H9 (cell line): ENCODE data around the gene TSFM. TPM values are rescaled to one million over a fixed set of nuclear protein-coding genes. Genes with fewer than 3 reads are reported as not detected.

Experiments used
- DNase-seq: peaks from one replicate; pipeline ENCODE4 v3.0.0-alpha.2; 2017
- H2AFZ ChIP-seq: one replicate; pipeline ENCODE4 v1.6.1; 2013; ENCODE audit warnings: mild to moderate bottlenecking, low read length, control low read depth, moderate library complexity
- H2AK5ac ChIP-seq: 2 replicates; pipeline ENCODE4 v1.6.1; 2013; ENCODE audit warnings: low read length, control low read depth, mixed read lengths; ENCODE audit not compliant: insufficient read length
- H2BK120ac ChIP-seq: one replicate; pipeline ENCODE4 v1.6.1; 2013; ENCODE audit warnings: low read depth, mild to moderate bottlenecking, low read length, control low read depth, inconsistent platforms; ENCODE audit not compliant: poor library complexity, severe bottlenecking
- H2BK12ac ChIP-seq: 2 replicates; pipeline ENCODE4 v1.6.1; 2013; ENCODE audit warnings: low read length, control low read depth, mixed read lengths, low read depth; ENCODE audit not compliant: insufficient read length
- H2BK15ac ChIP-seq: 2 replicates; pipeline ENCODE4 v1.6.1; 2013; ENCODE audit warnings: low read depth, low read length, control low read depth
- H2BK20ac ChIP-seq: one replicate; pipeline ENCODE4 v1.6.1; 2013; ENCODE audit warnings: low read depth, mild to moderate bottlenecking, low read length, control low read depth, inconsistent platforms; ENCODE audit not compliant: poor library complexity, severe bottlenecking
- H2BK5ac ChIP-seq: 2 replicates; pipeline ENCODE4 v1.6.1; 2013; ENCODE audit warnings: low read length, control low read depth, mixed read lengths; ENCODE audit not compliant: insufficient read length
- H3K14ac ChIP-seq: 2 replicates; pipeline ENCODE4 v1.6.1; 2013; ENCODE audit warnings: low read length, control low read depth; ENCODE audit not compliant: insufficient read depth
- H3K18ac ChIP-seq: 2 replicates; pipeline ENCODE4 v1.6.1; 2013; ENCODE audit warnings: low read depth, mild to moderate bottlenecking, mixed read lengths, low read length, control low read depth; ENCODE audit not compliant: insufficient read length
- H3K23ac ChIP-seq: 2 replicates; pipeline ENCODE4 v1.6.1; 2013; ENCODE audit warnings: low read length, control low read depth, mixed read lengths, low read depth; ENCODE audit not compliant: insufficient read length
- H3K23me2 ChIP-seq: 2 replicates; pipeline ENCODE4 v1.6.1; 2013; ENCODE audit warnings: low read depth, mild to moderate bottlenecking, mixed read lengths, low read length, control low read depth; ENCODE audit not compliant: insufficient read length, poor library complexity, severe bottlenecking
- H3K27ac ChIP-seq: 2 replicates; pipeline ENCODE4 v1.5.1; 2013; ENCODE audit warnings: low read length, control low read depth, mixed read lengths, low read depth; ENCODE audit not compliant: insufficient read length
- H3K27me3 ChIP-seq: 2 replicates; pipeline ENCODE4 v1.6.1; 2013; ENCODE audit warnings: low read length, control low read depth, inconsistent platforms; ENCODE audit not compliant: insufficient read depth
- H3K4ac ChIP-seq: 2 replicates; pipeline ENCODE4 v1.6.1; 2013; ENCODE audit warnings: low read depth, mild to moderate bottlenecking, control low read depth, inconsistent platforms, low read length, moderate library complexity
- H3K4me1 ChIP-seq: 2 replicates; pipeline ENCODE4 v1.6.1; 2013; ENCODE audit warnings: low read length, control low read depth, inconsistent platforms; ENCODE audit not compliant: insufficient read depth
- H3K4me2 ChIP-seq: 2 replicates; pipeline ENCODE4 v1.6.1; 2013; ENCODE audit warnings: low read length, control low read depth, mixed read lengths; ENCODE audit not compliant: insufficient read length, insufficient read depth
- H3K56ac ChIP-seq: 2 replicates; pipeline ENCODE4 v1.6.1; 2013; ENCODE audit warnings: low read depth, mild to moderate bottlenecking, mixed read lengths, low read length, control low read depth; ENCODE audit not compliant: insufficient read length
- H3K79me1 ChIP-seq: 2 replicates; pipeline ENCODE4 v1.6.1; 2013; ENCODE audit warnings: low read depth, mild to moderate bottlenecking, moderate library complexity, low read length, control low read depth, inconsistent platforms; ENCODE audit not compliant: insufficient read depth, poor library complexity, severe bottlenecking
- H3K79me2 ChIP-seq: 2 replicates; pipeline ENCODE4 v1.6.1; 2013; ENCODE audit warnings: low read length, control low read depth, inconsistent platforms; ENCODE audit not compliant: insufficient read depth
- H3K9ac ChIP-seq: 2 replicates; pipeline ENCODE4 v1.6.1; 2013; ENCODE audit warnings: low read length, control low read depth, mixed read lengths; ENCODE audit not compliant: insufficient read length; ENCODE audit errors: extremely low read depth
- H3K9me3 ChIP-seq: one replicate; pipeline ENCODE4 v1.6.1; 2013; ENCODE audit warnings: low read depth, low read length, inconsistent platforms; ENCODE audit not compliant: control insufficient read depth
- H3T11ph ChIP-seq: one replicate; pipeline ENCODE4 v1.6.1; 2013; ENCODE audit warnings: mild to moderate bottlenecking, low read length, control low read depth, inconsistent platforms
- H4K20me1 ChIP-seq: one replicate; pipeline ENCODE4 v1.6.1; 2013; ENCODE audit not compliant: control insufficient read depth, insufficient read length, insufficient read depth
- H4K5ac ChIP-seq: 2 replicates; pipeline ENCODE4 v1.6.1; 2013; ENCODE audit warnings: low read depth, mild to moderate bottlenecking, mixed read lengths, low read length, control low read depth; ENCODE audit not compliant: insufficient read length
- H4K8ac ChIP-seq: replicated peaks from 2 replicates; pipeline ENCODE4 v1.6.1; 2013; ENCODE audit warnings: low read length, control low read depth, mixed read lengths, low read depth; ENCODE audit not compliant: insufficient read length
- H4K91ac ChIP-seq: 2 replicates; pipeline ENCODE4 v1.6.1; 2013; ENCODE audit warnings: low read depth, mild to moderate bottlenecking, moderate library complexity, mixed read lengths, low read length, control low read depth; ENCODE audit not compliant: insufficient read length
- H3K27ac Mint-ChIP-seq, 3 experiments: 2 replicates in 2 of 3; 3 replicates in 1 of 3; pipeline ENCODE4 v1.8.0; 2020 to 2021; ENCODE audit warnings: mixed read lengths in 3 of 3, mild to moderate bottlenecking in 1 of 3, moderate library complexity in 1 of 3
- H3K27me3 Mint-ChIP-seq: 2 replicates; pipeline ENCODE4 v1.8.0; 2021; ENCODE audit warnings: low read depth, mild to moderate bottlenecking, moderate library complexity, mixed read lengths
- H3K36me3 Mint-ChIP-seq, 3 experiments: 2 replicates in 2 of 3; 3 replicates in 1 of 3; pipeline ENCODE4 v1.8.0; 2020 to 2021; ENCODE audit warnings: low read depth in 3 of 3, mixed read lengths in 3 of 3; ENCODE audit not compliant: insufficient read depth in 1 of 3
- H3K4me1 Mint-ChIP-seq, 2 experiments: 2 replicates each; pipeline ENCODE4 v1.8.0; 2020; ENCODE audit warnings: mixed read lengths in 2 of 2
- H3K4me3 Mint-ChIP-seq, 2 experiments: 2 replicates in 1 of 2; 3 replicates in 1 of 2; pipeline ENCODE4 v1.8.0; 2020 to 2021; ENCODE audit warnings: mild to moderate bottlenecking in 2 of 2, mixed read lengths in 2 of 2, moderate library complexity in 1 of 2
- H3K9me3 Mint-ChIP-seq, 2 experiments: 2 replicates in 1 of 2; 3 replicates in 1 of 2; pipeline ENCODE4 v1.8.0; 2020; ENCODE audit warnings: mild to moderate bottlenecking in 2 of 2, mixed read lengths in 2 of 2, moderate library complexity in 1 of 2
- WGBS: extraction: QIAGEN DNeasy Blood & Tissue Kit; methylation state at CpG from one replicate; pipeline ENCODE4 v1.1.7; 2013; ENCODE audit warnings: missing lambda C conversion rate, low lambda C conversion rate, mixed read lengths; ENCODE audit not compliant: insufficient read length; ENCODE audit errors: extremely low coverage; 5-methylcytosine and 5-hydroxymethylcytosine counted together
- total RNA-seq: library from RNA; stranded (reverse); gene quantifications from 2 replicates; pipeline ENCODE4 v1.2.1, GENCODE V29; 2021
- TF ChIP-seq, protein P1 (sequence below): fragments of 200-600 bp; sonication (generic); conservative IDR thresholded peaks from 3 replicates; pipeline ENCODE4 v1.8.0; 2021; ENCODE audit warnings: antibody characterized with exemption, mild to moderate bottlenecking

Gene TSFM
- total RNA-seq, 1 experiment from 2014 or later, result 50.2 TPM

DNA sequence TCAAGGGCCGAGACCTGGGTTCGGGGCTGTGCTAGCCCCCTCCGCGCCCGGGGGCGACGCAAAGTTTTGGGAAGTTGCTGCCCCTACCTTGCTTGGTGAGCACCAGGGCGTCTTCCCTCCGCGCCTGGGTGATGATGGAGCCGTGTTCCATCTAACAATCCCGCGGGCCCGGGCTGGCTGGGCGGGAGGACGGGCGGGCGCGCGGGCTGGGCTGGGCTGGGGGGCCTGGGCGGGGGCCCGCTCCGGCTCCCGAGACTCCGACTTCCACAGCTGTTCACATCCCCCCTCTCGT is 63.6 kb downstream of the TSFM start:
- Mint-ChIP-seq H3K27me3 (peaks cover 11% of the 10 kb centered on the region), H3K4me3 (peak overlapping the region; percentile 81 to 87), H3K36me3 (peaks cover 0 to 2% (median 0%) of the 10 kb centered on the region in 3 experiments; a peak in 3 of 7 replicates), H3K9me3 (no peaks in the 10 kb centered on the region), H3K27ac (peak overlapping the region in 2 of 3 experiments; percentile 55 to 93; a peak in 4 of 7 replicates), H3K4me1 (peaks cover 48 to 50% of the 10 kb centered on the region in 2 experiments)
- Histone ChIP-seq H3K4me2 (peak overlapping the region; percentile 58), H3K23ac (no peak overlapping the region), H2BK20ac (no peak overlapping the region), H4K8ac (no peak overlapping the region), H3K14ac (peak overlapping the region; percentile 98), H2BK12ac (peak overlapping the region; percentile 94), H3K4ac (peak overlapping the region; percentile 64), H4K5ac (peak overlapping the region; percentile 83), H3K27ac (peak overlapping the region; percentile 81), H3K23me2 (peaks cover 20% of the 10 kb centered on the region), H2AK5ac (no peak overlapping the region), H2BK120ac (no peak overlapping the region), H3K9me3 (no peaks in the 10 kb centered on the region), H3T11ph (no peak overlapping the region), H3K18ac (peak overlapping the region; percentile 91), H2BK5ac (no peak overlapping the region), H3K79me2 (peaks cover 25% of the 10 kb centered on the region; the same call in 1 of the 2 replicates), H3K79me1 (no peaks in the 10 kb centered on the region), H3K9ac (peak overlapping the region; percentile 97), H3K27me3 (no peaks in the 10 kb centered on the region), H2AFZ (no peak overlapping the region), H3K4me1 (peaks cover 11% of the 10 kb centered on the region), H2BK15ac (no peak overlapping the region; the same call in 1 of the 2 replicates), H4K91ac (peak overlapping the region; percentile 34), H4K20me1 (no peaks in the 10 kb centered on the region), H3K56ac (peak overlapping the region; percentile 20)
- WGBS, result no CpG with 5 or more reads among the region's 26 CpGs
- DNase-seq, result no peak
- TF ChIP-seq, protein P1, sequence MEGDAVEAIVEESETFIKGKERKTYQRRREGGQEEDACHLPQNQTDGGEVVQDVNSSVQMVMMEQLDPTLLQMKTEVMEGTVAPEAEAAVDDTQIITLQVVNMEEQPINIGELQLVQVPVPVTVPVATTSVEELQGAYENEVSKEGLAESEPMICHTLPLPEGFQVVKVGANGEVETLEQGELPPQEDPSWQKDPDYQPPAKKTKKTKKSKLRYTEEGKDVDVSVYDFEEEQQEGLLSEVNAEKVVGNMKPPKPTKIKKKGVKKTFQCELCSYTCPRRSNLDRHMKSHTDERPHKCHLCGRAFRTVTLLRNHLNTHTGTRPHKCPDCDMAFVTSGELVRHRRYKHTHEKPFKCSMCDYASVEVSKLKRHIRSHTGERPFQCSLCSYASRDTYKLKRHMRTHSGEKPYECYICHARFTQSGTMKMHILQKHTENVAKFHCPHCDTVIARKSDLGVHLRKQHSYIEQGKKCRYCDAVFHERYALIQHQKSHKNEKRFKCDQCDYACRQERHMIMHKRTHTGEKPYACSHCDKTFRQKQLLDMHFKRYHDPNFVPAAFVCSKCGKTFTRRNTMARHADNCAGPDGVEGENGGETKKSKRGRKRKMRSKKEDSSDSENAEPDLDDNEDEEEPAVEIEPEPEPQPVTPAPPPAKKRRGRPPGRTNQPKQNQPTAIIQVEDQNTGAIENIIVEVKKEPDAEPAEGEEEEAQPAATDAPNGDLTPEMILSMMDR, result no peak
